ENCODE data around the gene SKAP1. TPM values are rescaled to one million over a fixed set of nuclear protein-coding genes. Genes with fewer than 3 reads are reported as not detected.

Gene SKAP1
- total and polyA plus RNA-seq, 2 donors (not counting 1 experiment from before 2014, with no cell fraction given): not detected

GRCh38 chr17:48223945-48224344 lies 206.1 kb downstream of the SKAP1 start:
- TF ChIP-seq EZH2 (IDR thresholded peaks at IDR 0.05; ENCODE audit: low read length, missing control alignments) (no peak), CTCF (conservative IDR thresholded peaks at IDR 0.05 in 1 of 2, IDR thresholded peaks at IDR 0.05 in 1 of 2; ENCODE audit: low read depth in 1 of 2, low read length in 2 of 2) (no peak)
- Histone ChIP-seq H3K9me3 (ENCODE audit: control insufficient read depth, insufficient read depth, low read depth, low read length) (no peaks in the 10 kb centered on the region), H4K20me1 (ENCODE audit: control insufficient read depth, extremely low read depth, insufficient read depth, low read length) (no peaks in the 10 kb centered on the region), H3K36me3 (ENCODE audit: control insufficient read depth, insufficient read depth, low read length) (no peaks in the 10 kb centered on the region), H3K79me2 (ENCODE audit: control insufficient read depth, insufficient read depth, low read length) (no peaks in the 10 kb centered on the region), H3K4me1 (ENCODE audit: control insufficient read depth, extremely low read depth, insufficient read depth, low read length) (no peaks in the 10 kb centered on the region), H3K4me2 (ENCODE audit: extremely low read depth, insufficient read depth, low read length) (no peak overlapping the region), H3K4me3 (replicated peaks in 1 of 4; ENCODE audit: control extremely low read depth in 1 of 4, insufficient read depth in 1 of 4, low read depth in 3 of 4, low read length in 4 of 4) (no peak overlapping the region), H3K27me3 (ENCODE audit: control insufficient read depth, insufficient read depth, low read length) (peaks cover 33% of the 10 kb centered on the region), H3K9ac (ENCODE audit: insufficient read depth, low read length) (no peak overlapping the region), H3K27ac (ENCODE audit: insufficient read depth, low read length) (no peak overlapping the region), H2AFZ (ENCODE audit: low read length) (no peak overlapping the region)
- no peak for DNase-seq (ENCODE audit: low read depth in 2 of 2)

DNA sequence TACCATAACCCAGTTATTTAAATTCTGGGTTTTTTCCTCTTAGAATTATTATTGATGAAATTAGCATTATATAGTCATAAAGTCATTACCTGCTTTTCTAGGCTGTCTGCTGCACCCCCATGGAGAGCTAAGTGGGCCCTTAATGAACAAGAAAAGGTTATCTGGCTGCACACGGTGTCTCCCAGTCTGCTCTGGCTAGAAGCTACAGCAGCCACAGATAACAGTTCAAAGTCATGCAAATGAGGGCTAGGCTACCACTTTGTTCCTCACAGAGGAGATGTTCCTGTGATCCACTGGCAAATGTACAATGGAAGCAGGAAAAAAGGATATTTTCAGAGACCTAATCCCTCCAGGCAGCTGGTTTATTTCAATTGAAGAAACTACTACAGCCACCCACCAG lies 210.4 kb downstream of the SKAP1 start:
- Histone ChIP-seq H3K4me1 (ENCODE audit: control insufficient read depth, extremely low read depth, insufficient read depth, low read length) (no peaks in the 10 kb centered on the region), H3K36me3 (ENCODE audit: control insufficient read depth, insufficient read depth, low read length) (no peaks in the 10 kb centered on the region), H2AFZ (ENCODE audit: low read length) (no peak overlapping the region), H3K4me2 (ENCODE audit: extremely low read depth, insufficient read depth, low read length) (no peak overlapping the region), H3K79me2 (ENCODE audit: control insufficient read depth, insufficient read depth, low read length) (no peaks in the 10 kb centered on the region), H3K27ac (ENCODE audit: insufficient read depth, low read length) (no peak overlapping the region), H3K27me3 (ENCODE audit: control insufficient read depth, insufficient read depth, low read length) (peaks cover 15% of the 10 kb centered on the region), H3K4me3 (replicated peaks in 1 of 4; ENCODE audit: control extremely low read depth in 1 of 4, insufficient read depth in 1 of 4, low read depth in 3 of 4, low read length in 4 of 4) (no peak overlapping the region), H3K9me3 (ENCODE audit: control insufficient read depth, insufficient read depth, low read depth, low read length) (no peaks in the 10 kb centered on the region), H3K9ac (ENCODE audit: insufficient read depth, low read length) (no peak overlapping the region), H4K20me1 (ENCODE audit: control insufficient read depth, extremely low read depth, insufficient read depth, low read length) (no peaks in the 10 kb centered on the region)
- no peak for TF ChIP-seq EZH2 (IDR thresholded peaks at IDR 0.05; ENCODE audit: low read length, missing control alignments)
- no peak for TF ChIP-seq CTCF (conservative IDR thresholded peaks at IDR 0.05 in 1 of 2, IDR thresholded peaks at IDR 0.05 in 1 of 2; ENCODE audit: low read depth in 1 of 2, low read length in 2 of 2)
- DNase-seq (ENCODE audit: low read depth in 2 of 2): no peak

- peaks cover 13% of the 10 kb centered on the region for H3K27me3 ChIP-seq (ENCODE audit: control insufficient read depth, insufficient read depth, low read length)
- DNase-seq (ENCODE audit: low read depth in 2 of 2): peak; percentile 22 to 56
- no peaks in the 10 kb centered on the region for H3K36me3 ChIP-seq (ENCODE audit: control insufficient read depth, insufficient read depth, low read length)
- no peaks in the 10 kb centered on the region for H3K4me1 ChIP-seq (ENCODE audit: control insufficient read depth, extremely low read depth, insufficient read depth, low read length)
- no peak overlapping the region for H3K4me3 ChIP-seq (replicated peaks in 1 of 4; ENCODE audit: control extremely low read depth in 1 of 4, insufficient read depth in 1 of 4, low read depth in 3 of 4, low read length in 4 of 4)
- no peaks in the 10 kb centered on the region for H3K79me2 ChIP-seq (ENCODE audit: control insufficient read depth, insufficient read depth, low read length)
- no peak overlapping the region for H3K4me2 ChIP-seq (ENCODE audit: extremely low read depth, insufficient read depth, low read length)
- no peaks in the 10 kb centered on the region for H4K20me1 ChIP-seq (ENCODE audit: control insufficient read depth, extremely low read depth, insufficient read depth, low read length)
- no peak overlapping the region for H3K27ac ChIP-seq (ENCODE audit: insufficient read depth, low read length)
- TF ChIP-seq CTCF (conservative IDR thresholded peaks at IDR 0.05 in 1 of 2, IDR thresholded peaks at IDR 0.05 in 1 of 2; ENCODE audit: low read depth in 1 of 2, low read length in 2 of 2) (peak; percentile 65 to 67), EZH2 (IDR thresholded peaks at IDR 0.05; ENCODE audit: low read length, missing control alignments) (no peak)
- no peak overlapping the region for H3K9ac ChIP-seq (ENCODE audit: insufficient read depth, low read length)
- no peaks in the 10 kb centered on the region for H3K9me3 ChIP-seq (ENCODE audit: control insufficient read depth, insufficient read depth, low read depth, low read length)
- H2AFZ ChIP-seq (ENCODE audit: low read length): no peak overlapping the region
Observed at GRCh38 chr17:48215583-48216139, 214.4 kb downstream of the SKAP1 start.
